HG03066 (cell line): Measurements from ENCODE around the gene RANBP3.
"Not testable (repeated sequence)": the region's sequence is repeated elsewhere in the genome, so short reads cannot be mapped to it uniquely, and the experiment has no call there.

ENCODE experiments used
- ATAC-seq: cut with Tn5 transposase; IDR thresholded peaks from one replicate; pipeline ENCODE4 v1.9.1; 2021; ENCODE audit warnings: low read depth; ENCODE audit not compliant: unreplicated experiment

RANBP3 gene

GRCh38 chr19:5977785-5978605, at the start of gene RANBP3:
Gene RANBP3 (minus strand): TSS chr19:5978140. CDS start chr19:5978082, 58 bp downstream.
- peak; percentile 78 for ATAC-seq

DNA sequence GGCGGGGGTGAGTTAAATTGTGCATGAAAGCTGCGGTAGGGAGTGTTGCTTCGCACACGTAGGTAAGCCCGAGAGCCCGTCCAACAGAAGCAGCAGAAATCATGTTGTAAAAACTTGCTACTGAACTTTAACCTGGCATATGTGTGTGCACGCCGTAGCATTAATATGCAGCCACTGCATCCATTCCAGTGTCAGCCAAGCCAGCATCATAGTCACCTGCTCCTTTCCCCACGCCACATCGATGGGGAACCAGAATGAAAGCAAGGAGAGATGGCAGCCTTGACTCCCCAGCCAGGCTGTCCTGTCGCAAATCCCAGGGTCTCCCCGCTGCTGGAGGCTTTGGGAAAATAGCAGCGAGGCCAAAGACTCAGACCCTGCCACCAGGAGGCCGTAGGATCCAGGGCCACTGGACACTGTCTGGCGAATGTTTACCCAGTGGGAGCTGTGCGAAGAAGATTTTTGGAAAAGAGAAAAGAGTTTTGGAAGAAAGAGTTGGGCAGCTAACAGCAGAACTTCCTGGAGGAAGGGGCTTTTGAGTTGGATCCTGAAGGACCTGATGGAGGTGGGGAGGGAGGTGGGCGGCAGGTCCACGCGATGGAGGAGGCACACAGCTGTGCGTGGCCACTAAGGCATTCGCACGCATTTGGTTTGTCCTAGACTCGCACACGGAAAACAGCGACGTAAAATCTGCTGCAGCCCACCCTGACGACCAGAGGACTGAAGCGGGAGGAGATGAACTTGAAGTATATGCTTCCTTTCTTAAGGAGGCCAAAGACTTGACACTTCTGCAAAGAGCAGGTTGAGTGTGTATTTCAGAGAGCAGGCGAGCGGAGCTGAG, 48.7 kb upstream of the RANBP3 start:
- ATAC-seq: no peak

DNA sequence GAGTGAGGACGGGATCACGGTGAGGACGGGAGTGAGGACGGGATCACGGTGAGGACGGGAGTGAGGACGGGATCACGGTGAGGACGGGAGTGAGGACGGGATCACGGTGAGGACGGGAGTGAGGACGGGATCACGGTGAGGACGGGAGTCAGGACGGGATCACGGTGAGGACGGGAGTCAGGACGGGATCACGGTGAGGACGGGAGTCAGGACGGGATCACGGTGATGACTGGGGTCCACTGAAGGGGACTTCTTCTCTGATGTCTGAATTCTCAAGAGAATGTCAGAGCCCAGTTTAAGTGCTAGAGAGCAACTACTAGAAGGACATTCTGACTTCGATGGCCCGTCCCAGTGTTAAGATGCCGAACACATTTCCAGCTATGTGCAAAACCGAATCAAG, 46.8 kb upstream of the RANBP3 start:
- not testable (repeated sequence) for ATAC-seq

GRCh38 chr19:6023936-6024335, 46.0 kb upstream of the RANBP3 start:
- ATAC-seq: no peak

- no peak for ATAC-seq
Measured at GRCh38 chr19:6023085-6023682, 45.2 kb upstream of the RANBP3 start.

GRCh38 chr19:6022570-6023064, 44.7 kb upstream of the RANBP3 start:
- ATAC-seq: no peak

GRCh38 chr19:6021878-6022569, 44.1 kb upstream of the RANBP3 start:
- ATAC-seq: no peak

DNA sequence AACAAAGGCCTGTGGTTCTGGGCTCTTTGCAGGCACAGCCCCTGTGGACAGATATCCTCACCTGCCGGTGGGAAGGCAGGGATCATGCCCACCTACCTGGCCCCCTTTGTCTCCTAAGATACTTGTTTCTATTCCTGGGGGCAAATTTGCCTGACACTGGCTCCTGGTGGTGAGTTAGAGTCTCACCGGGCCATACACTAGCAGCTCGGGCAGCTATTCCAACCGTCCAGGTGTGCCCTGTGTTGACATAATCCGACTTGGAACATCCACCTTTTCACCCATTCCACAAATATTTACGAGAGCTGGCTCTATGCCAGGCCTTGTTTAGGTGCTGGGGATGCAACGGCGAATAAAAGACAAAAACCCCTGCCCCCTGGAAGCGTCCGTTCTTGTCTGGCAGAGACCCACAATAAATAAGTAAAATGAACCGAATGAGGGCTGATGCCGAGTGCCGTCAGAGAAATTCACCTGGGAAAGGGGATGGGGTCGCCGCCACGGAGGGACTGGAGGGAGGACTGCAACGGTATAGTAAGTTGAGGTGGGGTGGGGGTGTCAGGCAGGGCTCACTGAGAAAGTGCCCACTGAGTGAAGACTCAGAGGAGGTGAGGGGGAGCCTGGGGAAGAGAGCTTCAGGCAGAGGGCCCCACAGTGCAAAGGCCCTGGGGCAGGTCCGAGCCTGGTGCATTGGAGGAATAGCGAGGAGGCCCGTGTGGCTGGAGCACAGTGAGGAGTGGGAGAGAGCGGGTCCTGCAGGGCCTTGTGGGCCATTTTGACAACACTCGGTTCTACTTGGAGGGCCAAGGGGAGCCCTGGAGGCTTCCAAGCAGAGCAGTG, 43.2 kb upstream of the RANBP3 start:
- no peak for ATAC-seq

- no peak for ATAC-seq
Measured at GRCh38 chr19:6020166-6020882, 42.4 kb upstream of the RANBP3 start.

- no peak for ATAC-seq
Measured at GRCh38 chr19:6018786-6019185, 40.8 kb upstream of the RANBP3 start.

DNA sequence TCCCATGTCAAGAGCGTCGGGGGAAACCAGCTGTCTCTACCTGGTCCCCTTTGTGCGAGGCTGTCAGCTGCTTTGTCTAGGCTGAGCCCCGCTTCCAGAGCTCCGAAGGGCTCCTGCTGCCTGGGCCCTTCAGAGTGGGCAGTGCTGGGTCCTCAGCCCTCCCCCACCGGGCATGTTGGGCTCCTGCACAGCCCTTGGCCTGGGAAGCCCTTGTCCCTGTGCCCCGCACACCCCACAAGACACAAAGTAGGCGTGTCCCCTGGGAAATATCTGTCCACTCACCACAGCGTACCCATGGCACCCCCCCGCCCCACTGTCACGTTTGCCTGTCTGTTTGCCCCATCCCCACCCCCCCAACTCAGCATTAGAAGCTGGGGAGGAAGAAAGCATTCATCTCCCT, 39.6 kb upstream of the RANBP3 start:
- no peak for ATAC-seq

- no peak for ATAC-seq
Measured at GRCh38 chr19:6015841-6016545, 38.1 kb upstream of the RANBP3 start.

- ATAC-seq: no peak
Measured at GRCh38 chr19:6014551-6015135, 36.7 kb upstream of the RANBP3 start.

- no peak for ATAC-seq
Measured at GRCh38 chr19:6012426-6013170, 34.7 kb upstream of the RANBP3 start.

GRCh38 chr19:6011794-6012193, 33.9 kb upstream of the RANBP3 start:
- no peak for ATAC-seq

GRCh38 chr19:6011206-6011605, 33.3 kb upstream of the RANBP3 start:
- ATAC-seq: no peak

GRCh38 chr19:6010107-6010506, 32.2 kb upstream of the RANBP3 start:
- no peak for ATAC-seq
